GM18498 (cell line): ENCODE results near the gene ACOT13.
"Not testable (repeated sequence)": the region's sequence is repeated elsewhere in the genome, so short reads cannot be mapped to it uniquely, and the experiment has no call there.

Source experiments
- ATAC-seq: cut with Tn5 transposase; IDR thresholded peaks from one replicate; pipeline ENCODE4 v1.9.1; 2021; ENCODE audit warnings: mild to moderate bottlenecking, moderate library complexity; ENCODE audit not compliant: unreplicated experiment

ACOT13 gene

DNA sequence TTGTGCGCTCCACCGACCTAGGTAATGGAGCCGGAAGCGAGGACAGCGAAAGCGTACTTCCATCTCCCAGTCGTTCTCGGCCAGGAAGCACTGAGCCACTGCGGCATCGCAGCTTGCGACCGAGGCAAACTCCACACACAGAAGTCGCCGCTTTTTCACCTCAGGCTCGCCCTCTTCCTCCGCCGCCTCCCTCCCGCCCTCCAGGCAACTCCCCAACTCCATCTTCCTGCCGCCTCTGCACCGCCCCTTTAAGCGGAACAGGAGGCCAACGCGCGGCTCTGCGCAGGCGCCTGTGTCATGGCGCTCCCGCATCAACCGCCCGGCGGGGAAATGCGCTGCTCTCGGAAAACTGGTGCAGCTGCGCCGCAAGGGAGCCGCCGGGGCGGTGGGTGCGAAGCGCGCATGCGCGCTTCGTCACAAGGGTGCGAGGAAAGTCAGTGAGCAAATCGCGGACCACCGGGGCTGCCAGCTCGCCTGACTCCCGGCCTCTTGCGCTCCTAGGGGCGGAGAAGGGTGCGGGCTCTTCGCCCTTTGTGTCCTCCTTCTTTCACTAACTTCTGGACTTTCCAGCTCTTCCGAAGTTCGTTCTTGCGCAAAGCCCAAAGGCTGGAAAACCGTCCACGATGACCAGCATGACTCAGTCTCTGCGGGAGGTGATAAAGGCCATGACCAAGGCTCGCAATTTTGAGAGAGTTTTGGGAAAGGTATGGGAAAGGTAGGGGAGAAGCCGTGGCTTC, at the start of gene ACOT13, which contains the start of gene TDP2:
Gene ACOT13 (plus strand): TSS at position 437 of the 737 bp plus-strand sequence. CDS start 187 bp downstream, at position 624.
Gene TDP2 (minus strand): TSS at position 259 of the 737 bp plus-strand sequence. CDS start 37 bp downstream, at position 222.
- peak; percentile 95 for ATAC-seq

DNA sequence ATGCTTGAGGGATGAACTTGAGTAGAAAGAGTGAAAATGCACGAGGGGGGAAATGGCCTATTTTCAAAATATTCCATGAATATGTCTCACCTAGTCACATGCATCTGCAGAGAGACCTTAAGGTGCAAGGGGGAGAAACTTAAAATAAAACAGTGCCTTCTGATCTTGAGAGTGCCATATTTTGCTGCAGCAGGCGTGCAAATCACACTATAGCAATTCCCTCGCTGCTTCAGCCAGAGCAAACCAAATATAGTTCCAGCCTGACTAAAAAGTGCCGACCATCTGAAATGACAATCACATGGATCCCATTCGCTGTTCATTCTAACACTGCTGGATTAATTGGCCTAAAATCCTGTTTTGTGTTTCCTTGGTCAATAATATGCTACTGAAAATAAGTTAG, 47.2 kb upstream of the ACOT13 start:
- no peak for ATAC-seq

DNA sequence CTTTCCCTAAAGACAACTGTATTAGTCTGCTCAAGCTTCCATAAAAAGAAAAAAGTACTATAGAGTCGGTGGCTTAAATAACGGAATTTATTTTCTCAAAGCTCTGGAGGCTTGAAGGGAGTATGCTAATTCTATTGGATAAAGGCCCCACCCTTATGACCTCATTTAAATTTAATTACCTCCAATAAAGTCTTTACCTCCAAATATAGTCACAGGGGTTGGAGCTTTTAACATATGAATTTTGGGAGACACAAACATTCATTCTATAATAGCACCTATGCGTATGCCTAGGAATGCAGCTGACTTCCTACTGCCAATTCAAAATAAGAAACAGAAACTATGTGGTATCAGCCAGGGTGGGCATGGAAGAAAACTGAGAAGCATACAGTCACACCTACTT, 46.2 kb upstream of the ACOT13 start:
- ATAC-seq: no peak

DNA sequence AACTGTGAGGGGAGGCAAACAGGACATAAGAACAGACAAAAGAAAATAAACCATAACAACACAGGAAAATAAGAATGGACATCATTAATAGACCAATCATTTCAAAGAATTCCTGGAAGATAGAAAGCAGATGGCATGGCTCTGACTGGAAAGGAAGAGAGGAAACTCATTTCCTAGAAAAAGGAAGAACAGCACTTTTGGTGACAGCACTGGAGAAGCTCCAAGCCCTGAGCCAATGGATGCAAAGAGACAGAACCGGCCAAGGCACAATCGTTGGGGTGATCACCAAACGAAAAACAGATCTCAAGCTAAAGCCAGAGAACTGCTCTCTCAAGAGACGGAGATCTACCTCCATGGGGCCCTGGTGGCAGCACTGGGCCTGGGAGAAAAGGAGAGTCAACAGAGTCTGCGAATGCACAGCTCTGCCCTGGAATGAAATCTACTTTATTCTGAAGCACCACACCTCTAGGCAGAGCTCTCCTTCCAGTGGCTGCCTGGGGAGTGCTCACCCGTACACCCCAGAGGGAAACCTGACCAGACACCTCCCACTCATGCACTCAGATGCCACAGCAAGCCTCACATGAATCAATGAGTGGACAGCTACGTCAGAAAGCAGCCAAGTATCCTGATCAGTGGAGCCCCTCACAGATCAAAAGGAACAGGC, 45.1 kb upstream of the ACOT13 start:
- ATAC-seq: no peak

DNA sequence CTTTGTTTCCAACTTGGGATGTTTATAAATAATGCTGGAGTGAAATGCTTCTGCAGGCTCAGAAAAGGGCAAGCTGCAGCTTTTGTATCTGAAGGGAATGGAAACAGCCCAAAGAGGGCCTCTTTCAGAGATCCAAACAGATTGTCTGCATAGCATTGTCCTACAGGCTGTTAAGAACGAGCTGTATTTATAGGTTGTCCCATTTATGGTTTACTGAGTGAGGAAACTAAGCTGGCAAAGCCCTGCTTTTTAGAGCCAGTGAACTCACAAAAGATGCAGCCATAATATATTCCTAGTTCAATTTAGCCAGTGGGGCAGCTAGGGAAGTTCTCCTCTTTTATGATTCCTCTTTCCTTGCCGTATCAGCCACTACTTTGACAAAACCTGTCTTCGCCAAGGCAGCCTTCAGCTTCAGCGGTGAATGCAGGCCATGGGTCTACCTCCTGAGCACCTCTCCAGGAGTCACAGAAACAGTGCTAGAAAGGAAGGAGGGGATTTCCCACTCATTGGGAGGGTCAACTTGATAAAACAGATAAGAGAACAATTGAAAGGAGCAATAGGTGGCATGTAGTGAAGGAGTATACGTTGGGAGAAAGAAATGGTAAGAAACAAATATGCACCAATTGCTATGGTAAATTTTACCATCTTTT, 35.9 kb upstream of the ACOT13 start:
- no peak for ATAC-seq

DNA sequence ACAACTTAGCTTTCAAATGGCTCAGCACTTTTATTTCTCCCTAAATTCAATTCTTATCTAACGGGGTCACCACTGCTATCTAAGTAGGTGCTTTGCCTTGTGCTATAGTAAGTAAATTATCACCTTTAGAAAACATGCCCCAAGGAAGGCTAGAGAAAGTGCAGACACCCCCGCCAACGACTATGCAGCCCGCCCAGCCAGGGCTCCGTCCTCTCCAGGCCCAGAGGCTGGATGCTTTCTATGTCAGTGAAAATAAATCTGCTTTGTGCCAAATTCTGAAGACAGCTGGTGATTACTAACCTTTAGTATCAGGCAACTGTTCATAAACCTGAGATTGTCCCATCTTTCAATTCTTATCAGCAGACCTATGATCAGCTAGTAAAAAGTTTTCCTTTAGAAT, 35.2 kb upstream of the ACOT13 start:
- ATAC-seq: no peak

DNA sequence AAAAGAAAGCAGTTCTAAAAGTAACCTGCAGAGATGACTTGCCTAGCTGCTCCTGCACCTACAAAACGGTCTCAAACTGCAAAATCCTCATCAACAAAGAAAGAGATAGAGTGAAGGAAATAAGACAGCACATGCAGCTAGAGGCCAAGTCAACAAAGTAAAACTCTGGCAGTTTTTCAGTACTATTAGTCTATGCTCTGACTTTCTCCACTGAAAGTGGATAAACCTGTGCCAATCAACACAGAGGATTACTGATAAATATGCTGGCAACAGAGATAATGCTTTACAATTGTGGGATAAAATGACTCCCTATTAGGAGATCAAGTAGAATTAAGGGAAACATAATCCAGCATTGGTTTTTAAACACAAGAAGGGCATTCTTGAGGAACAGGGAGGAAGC, 34.3 kb upstream of the ACOT13 start:
- no peak for ATAC-seq

DNA sequence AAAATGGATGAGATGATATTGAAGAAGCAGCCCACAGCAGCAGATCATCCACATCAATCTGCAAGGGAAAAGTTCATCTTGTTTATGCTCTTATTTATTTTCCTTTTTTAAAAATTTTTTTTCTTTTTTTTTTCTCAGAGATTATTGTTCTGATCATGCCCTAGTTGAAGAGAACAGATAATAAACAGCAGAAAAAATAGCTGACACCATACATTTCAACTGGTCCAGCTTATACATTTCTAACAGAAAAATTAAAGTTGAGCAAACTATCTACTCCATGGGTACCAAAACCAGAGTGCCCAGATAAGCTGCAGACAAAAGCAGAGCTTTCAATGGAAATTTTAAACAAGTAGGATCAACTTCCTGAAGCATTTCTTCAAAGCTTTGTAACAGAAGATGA, 30.2 kb upstream of the ACOT13 start:
- no peak for ATAC-seq

DNA sequence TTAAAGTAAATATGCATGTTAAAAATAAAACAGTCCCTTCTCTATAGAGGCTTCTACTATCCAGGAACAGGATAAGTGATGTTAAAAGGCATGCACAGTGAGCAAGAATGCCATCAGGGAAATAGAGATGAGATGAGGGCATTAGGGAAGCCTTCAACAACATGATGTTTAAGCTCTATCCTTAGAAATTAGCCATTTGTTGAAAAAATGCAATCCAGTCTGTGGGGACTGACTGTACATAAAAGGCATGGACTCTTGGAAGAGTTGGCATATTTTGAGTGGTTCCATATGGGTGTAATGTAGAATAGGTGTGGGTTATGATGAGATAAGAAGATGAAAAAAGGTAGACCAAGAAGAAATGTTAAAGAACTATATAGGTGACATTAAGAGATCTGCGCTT, 26.7 kb upstream of the ACOT13 start:
- ATAC-seq: no peak

DNA sequence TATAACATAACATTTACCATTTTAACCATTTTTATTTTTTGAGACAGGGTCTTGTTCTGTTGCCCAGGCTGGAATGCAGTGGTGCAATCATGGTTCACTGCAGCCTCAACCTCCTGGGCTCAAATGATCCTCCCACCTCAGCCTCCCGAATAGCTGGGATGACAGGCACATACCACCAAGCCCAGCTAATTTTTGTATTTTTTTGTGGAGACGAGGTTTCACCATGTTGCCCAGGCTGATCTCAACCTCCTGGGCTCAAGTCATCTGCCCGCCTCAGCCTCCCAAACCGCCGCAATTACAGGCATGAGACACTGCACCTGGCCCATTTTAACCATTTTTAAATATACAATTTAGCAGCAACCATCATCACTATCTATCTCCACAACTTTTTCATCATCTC, 26.2 kb upstream of the ACOT13 start:
- ATAC-seq: not testable (repeated sequence)

DNA sequence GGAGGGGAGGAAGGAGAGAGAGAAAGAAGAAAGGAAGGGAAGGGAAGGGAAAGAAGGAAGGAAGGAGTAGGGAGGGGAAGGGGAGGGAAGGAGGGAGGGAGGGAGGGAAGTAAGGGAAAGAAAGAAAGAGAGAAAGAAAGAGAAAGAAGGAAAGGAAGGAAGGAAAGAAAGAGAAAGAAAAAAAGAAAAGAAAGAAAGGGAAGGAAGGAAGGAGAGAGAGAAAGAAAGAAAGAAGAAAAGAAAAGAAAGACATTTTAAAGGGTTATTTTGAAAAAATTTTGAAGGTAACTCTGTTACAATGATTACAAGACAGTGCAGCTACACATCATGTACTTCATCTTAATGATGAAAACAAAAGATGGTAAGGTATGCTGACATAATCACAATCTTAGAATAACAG, 24.8 kb upstream of the ACOT13 start:
- ATAC-seq: no peak

DNA sequence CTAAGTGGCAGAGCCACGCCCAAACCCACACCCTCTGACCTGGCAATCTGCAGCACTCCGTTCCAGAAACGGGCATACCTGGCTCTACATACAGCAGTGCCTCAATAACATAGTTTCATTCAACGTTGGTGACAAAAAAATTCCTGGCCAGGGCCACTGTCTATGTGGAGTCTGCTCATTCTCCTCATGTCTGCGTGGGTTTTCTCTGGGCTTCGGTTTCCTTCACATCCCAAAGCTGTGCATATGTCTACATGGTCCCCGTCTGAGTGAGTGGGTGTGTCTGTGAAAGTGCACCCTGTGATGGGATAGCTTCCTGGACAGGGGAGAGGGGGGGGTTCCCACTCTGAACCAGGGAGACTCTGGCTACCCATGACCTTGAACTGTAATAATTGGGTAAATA, 23.0 kb upstream of the ACOT13 start:
- ATAC-seq: no peak

DNA sequence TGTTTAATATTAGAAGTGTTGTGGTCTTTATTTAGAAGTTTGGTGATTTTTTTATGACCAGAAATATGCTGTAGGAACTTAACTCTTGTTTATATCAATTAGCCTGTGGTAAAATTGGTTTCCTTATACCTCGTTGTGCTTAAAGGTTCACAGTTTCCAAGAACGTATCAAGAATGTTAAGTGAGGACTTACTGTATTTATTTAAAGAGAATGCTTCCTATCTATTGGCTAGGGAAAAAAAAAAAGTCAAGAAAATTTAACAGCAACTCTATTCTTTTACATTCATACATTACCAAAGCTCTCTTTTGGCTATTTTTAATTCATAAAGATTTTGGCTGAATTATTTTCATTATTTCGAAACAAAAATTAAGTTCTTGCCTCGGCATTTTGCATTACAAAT, 22.5 kb upstream of the ACOT13 start:
- ATAC-seq: no peak

DNA sequence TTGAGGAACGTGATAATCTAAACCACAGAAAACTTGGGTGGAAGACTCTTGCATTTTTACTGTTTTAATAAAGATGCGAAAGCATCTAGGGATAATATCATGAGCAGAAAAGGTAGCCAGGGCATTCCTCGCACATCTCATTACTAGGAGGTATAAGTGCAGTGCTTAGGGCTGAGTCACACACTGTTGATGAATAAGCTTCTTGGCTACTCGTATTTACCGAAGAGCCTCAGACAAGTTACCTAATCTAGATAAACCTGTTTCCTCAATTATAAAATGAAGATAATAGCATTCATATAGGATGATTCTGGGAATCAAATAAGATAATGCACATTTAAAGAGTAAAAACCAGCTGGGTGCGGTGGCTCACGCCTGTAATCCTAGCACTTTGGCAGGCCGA, 20.1 kb upstream of the ACOT13 start:
- no peak for ATAC-seq

DNA sequence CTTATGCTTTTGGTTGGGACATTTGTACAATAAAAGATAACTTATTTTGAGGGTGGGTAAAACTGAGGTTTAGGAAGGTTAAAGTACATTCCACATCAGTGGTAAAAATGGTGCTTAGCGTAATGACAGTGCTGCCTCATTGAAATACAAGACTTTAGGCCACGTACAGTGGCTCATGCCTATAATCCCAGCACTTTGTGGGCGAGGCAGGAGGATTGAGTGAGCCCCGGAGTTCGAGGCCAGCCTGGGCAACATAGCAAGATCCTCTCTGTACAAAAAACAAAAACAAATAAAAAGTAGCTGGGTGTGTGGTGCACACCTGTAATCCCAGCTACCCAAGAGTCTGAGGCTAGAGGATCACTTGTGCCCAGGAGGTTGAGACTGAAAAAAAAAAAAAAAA, 18.6 kb upstream of the ACOT13 start:
- ATAC-seq: no peak

DNA sequence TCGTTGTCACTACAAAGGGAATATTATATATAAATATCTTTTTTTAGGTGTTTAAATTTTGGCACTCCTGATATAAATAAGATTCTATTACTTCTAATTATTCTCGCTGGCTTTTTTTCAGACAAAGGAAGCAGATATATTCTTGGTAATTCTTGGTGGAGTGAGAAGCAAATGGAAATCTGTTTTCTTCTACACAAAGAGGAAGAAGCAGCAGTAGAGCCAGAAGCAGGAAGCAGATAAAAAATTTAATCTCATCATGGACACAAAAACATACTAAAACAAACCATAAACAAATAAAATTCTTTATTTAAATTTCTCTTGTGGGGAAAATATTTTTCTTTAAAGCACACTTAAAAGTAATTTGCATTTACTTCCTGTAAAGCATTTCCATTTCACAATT, 17.2 kb upstream of the ACOT13 start:
- no peak for ATAC-seq

DNA sequence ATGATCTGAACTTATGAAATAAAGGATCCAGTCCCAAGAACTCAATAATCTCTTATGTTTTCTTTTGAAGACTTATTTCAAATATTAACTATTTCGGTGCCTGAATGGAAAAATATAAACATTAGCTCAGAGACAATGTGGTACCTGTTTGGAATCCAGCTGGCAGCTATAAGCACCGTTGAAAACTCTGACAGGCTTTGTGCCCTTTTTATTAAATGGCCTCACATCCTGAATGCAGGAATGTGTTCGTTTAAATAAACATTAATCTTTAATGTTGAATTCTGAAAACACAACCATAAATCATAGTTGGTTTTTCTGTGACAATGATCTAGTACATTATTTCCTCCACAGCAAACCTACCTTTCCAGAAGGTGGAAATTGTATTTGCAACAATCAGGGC, 16.5 kb upstream of the ACOT13 start:
- no peak for ATAC-seq

DNA sequence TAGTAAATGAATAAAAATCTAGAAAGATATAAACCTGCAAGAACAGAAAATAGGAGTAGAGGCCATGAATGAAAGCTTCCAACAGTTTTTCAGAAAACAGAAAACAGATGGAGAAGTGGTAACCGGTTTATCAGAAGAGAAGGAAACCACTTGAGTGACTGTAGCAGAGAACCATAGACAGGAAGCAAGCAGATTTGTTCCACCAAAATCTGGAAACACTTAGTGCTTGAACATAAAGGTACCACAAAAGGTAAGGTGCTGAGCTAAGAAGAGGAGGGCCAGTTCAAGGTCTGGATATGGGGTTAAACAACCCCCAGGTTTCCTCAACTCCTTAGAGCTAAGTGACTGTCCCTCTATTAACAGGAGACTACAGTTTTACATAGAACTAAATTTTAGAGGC, 11.7 kb upstream of the ACOT13 start:
- no peak for ATAC-seq

DNA sequence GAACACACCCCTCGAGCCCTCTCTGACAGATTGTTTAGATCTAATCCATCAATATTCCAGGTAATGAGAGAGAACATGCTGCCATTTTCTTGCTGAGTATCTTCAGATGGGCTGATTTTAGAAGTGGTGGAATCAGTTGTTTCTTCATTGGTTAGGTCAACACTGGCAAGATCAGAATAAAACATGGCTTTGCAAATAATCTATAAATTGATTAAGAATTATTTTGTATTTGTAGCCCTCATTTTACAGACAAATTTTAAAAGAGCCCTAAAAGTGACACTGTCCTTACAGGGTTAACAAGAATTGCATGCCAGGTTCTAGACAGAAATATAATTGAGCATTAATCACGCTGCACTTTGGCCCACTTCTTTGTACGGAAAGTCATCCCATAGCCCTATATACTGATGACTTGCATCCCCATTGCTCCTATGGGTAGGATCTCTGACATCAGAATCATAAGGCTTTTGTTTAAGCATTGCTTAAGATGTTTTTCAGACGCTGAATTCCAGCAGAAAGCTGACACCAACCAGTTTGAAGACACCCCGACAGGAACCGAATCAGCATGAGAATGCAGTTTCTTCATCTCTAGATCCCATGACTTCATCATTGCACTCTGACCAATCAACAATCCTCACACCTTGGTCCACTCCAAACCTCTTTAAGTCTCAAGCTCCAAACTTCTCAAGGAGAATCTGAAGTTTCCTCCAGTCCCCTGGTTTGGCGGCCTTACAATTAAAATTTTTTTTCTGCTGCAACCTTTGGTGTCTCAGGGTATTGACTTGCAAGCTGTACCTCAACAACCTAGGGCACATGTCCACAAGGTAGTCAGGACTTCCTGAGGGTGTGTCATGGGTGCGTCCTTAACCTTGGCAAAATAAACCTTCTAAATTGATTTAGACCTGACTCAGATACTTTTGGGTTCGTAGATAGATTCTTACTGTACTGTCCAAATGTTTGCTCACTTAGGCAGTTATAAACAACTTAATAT, 8.0 kb upstream of the ACOT13 start:
- no peak for ATAC-seq

DNA sequence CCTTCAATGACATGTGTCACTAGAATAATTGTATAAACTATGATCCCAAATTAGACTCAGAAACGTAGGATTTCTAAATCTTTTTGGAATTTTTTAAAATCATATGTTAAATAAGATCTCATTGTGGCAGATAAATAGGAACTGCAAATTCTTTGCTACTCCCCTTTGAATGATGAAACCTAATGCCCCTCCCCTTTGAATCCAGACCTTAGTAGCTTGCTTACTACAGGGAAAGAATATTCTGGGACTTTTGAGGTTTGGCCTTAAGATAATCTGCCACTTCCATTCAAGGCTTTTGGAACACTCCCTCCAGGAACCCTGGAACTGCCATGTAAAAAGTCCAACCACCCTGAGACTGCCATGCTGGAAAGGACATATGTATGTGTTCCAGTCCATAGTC, 7.3 kb upstream of the ACOT13 start:
- ATAC-seq: no peak

DNA sequence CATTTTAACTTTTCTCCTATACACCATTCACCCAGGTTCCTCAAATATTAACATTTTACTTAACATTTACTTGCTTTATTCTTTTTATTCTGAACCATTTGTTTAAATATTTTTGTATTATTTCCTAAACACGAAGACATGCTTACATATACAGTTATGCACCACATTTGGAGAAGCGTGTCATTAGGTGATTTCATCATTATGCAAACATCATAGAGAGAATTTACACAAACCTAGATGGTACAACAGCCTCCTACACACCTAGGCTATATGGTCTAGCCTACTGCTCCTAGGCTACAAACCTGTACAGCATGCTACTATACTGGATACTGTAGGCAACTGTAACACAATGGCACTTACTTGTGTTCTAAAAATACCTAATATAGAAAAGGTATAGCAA, 6.8 kb upstream of the ACOT13 start:
- no peak for ATAC-seq
